Hepatocyte (in vitro differentiated cells): ENCODE data around the gene TMEM114. TPM values are rescaled to one million over a fixed set of nuclear protein-coding genes. Genes with fewer than 3 reads are reported as not detected.
"Not testable (repeated sequence)": the region's sequence is repeated elsewhere in the genome, so short reads cannot be mapped to it uniquely, and the experiment has no call there.

ENCODE experiments used
- DNase-seq: peaks from one replicate; pipeline ENCODE4 v3.0.0-alpha.2; 2016; ENCODE audit warnings: low spot score
- H2AFZ ChIP-seq: fragments of 200-600 bp; sonication (generic); 2 replicates; pipeline ENCODE4 v1.6.0; 2016; ENCODE audit warnings: antibody characterized with exemption, mild to moderate bottlenecking
- H3K27ac ChIP-seq: fragments of 200-600 bp; sonication (generic); 2 replicates; pipeline ENCODE4 v1.5.1; 2016; ENCODE audit warnings: mild to moderate bottlenecking
- H3K27me3 ChIP-seq: fragments of 200-600 bp; sonication (generic); 2 replicates; pipeline ENCODE4 v1.6.1; 2016
- H3K36me3 ChIP-seq: fragments of 200-600 bp; sonication (generic); replicated peaks from 2 replicates; pipeline ENCODE4 v1.5.1; 2016; ENCODE audit warnings: low read depth; ENCODE audit not compliant: insufficient read depth
- H3K4me1 ChIP-seq: fragments of 200-600 bp; sonication (generic); 2 replicates; pipeline ENCODE4 v1.5.1; 2016; ENCODE audit warnings: mild to moderate bottlenecking, moderate library complexity; ENCODE audit not compliant: insufficient read depth
- H3K4me2 ChIP-seq: fragments of 200-600 bp; sonication (generic); 2 replicates; pipeline ENCODE4 v1.6.0; 2016
- H3K4me3 ChIP-seq: fragments of 200-600 bp; sonication (generic); 2 replicates; pipeline ENCODE4 v1.5.1; 2016; ENCODE audit warnings: mild to moderate bottlenecking
- H3K79me2 ChIP-seq: fragments of 200-600 bp; sonication (generic); 2 replicates; pipeline ENCODE4 v1.6.0; 2017; ENCODE audit warnings: mild to moderate bottlenecking
- H3K9me2 ChIP-seq: fragments of 200-600 bp; sonication (generic); replicated peaks from 2 replicates; pipeline ENCODE4 v1.6.0; 2017; ENCODE audit warnings: mild to moderate bottlenecking; ENCODE audit not compliant: insufficient read depth
- H3K9me3 ChIP-seq: fragments of 200-600 bp; sonication (generic); 2 replicates; pipeline ENCODE4 v1.5.1; 2016; ENCODE audit warnings: low read depth, mild to moderate bottlenecking
- H4K20me1 ChIP-seq: fragments of 200-600 bp; sonication (generic); 2 replicates; pipeline ENCODE4 v1.6.0; 2016; ENCODE audit warnings: mild to moderate bottlenecking; ENCODE audit not compliant: insufficient read depth, poor library complexity, severe bottlenecking
- EZH2 ChIP-seq: fragments of 200-600 bp; sonication (generic); IDR thresholded peaks from 2 replicates; pipeline ENCODE4 v1.6.1; 2016; ENCODE audit warnings: antibody characterized with exemption, mild to moderate bottlenecking, borderline replicate concordance
- EZH2phosphoT487 ChIP-seq: fragments of 200-600 bp; sonication (generic); IDR thresholded peaks from one replicate; pipeline ENCODE4 v1.6.1; 2018; ENCODE audit warnings: antibody characterized with exemption, mild to moderate bottlenecking, low read depth, moderate library complexity; ENCODE audit not compliant: unreplicated experiment, severe bottlenecking
- WGBS: methylation state at CpG from one replicate; pipeline ENCODE4 v1.1.6; 2016; ENCODE audit warnings: low lambda C conversion rate; ENCODE audit errors: missing lambda C conversion rate; 5-methylcytosine and 5-hydroxymethylcytosine counted together
- polyA plus RNA-seq: library from polyadenylated mRNA; unstranded; fragments of >200 nt; fragmentation: Nextera tagmentation; extraction: Ambion mirVana; gene quantifications from 2 replicates; pipeline ENCODE4 v1.2.1, GENCODE V29; 2016
- total RNA-seq: library from RNA; depleted of rRNA; stranded (reverse); fragments of >200 nt; gene quantifications from 2 replicates; pipeline ENCODE4 v1.2.3, GENCODE V29; 2014
- TF ChIP-seq, protein P1 (sequence below): fragments of 200-600 bp; sonication (generic); IDR thresholded peaks from 2 replicates; pipeline ENCODE4 v1.5.1; 2016; ENCODE audit warnings: antibody characterized with exemption, mild to moderate bottlenecking; ENCODE audit not compliant: poor library complexity

The TMEM114 gene
- total and polyA plus RNA-seq, 2 experiments from 2014 or later, result not detected

DNA sequence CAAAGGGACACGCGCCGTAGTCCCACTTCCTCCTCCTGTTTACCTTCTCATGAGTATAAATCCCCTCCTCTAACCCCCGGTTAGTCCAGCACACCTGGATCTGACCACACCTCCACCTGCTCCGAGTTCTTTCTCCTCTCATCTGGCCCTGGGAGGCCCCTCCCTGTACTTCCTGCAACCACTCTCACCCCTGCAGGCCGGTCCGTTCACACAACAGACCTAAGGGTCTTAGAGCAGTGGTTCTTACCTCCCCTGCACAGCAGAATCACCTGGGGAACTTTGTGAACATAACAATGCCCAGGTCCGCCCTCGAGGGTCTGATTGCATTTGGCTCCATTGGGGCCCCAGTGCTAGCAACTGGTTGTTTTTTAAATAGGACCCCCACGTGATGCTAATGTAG lies 24.8 kb downstream of the TMEM114 start:
- Histone ChIP-seq H4K20me1 (no peaks in the 10 kb centered on the region), H3K9me2 (no peaks in the 10 kb centered on the region), H3K9me3 (no peaks in the 10 kb centered on the region), H3K79me2 (no peaks in the 10 kb centered on the region), H3K4me3 (no peak overlapping the region), H3K36me3 (no peaks in the 10 kb centered on the region), H3K27ac (no peak overlapping the region), H2AFZ (no peak overlapping the region), H3K27me3 (no peaks in the 10 kb centered on the region), H3K4me2 (no peak overlapping the region), H3K4me1 (no peaks in the 10 kb centered on the region)
- TF ChIP-seq EZH2phosphoT487, result no peak
- TF ChIP-seq, protein P1, sequence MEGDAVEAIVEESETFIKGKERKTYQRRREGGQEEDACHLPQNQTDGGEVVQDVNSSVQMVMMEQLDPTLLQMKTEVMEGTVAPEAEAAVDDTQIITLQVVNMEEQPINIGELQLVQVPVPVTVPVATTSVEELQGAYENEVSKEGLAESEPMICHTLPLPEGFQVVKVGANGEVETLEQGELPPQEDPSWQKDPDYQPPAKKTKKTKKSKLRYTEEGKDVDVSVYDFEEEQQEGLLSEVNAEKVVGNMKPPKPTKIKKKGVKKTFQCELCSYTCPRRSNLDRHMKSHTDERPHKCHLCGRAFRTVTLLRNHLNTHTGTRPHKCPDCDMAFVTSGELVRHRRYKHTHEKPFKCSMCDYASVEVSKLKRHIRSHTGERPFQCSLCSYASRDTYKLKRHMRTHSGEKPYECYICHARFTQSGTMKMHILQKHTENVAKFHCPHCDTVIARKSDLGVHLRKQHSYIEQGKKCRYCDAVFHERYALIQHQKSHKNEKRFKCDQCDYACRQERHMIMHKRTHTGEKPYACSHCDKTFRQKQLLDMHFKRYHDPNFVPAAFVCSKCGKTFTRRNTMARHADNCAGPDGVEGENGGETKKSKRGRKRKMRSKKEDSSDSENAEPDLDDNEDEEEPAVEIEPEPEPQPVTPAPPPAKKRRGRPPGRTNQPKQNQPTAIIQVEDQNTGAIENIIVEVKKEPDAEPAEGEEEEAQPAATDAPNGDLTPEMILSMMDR, result no peak
- TF ChIP-seq EZH2, result no peak
- WGBS, result 10% methylated on average over 10 of the region's 10 CpGs
- no peak for DNase-seq

DNA sequence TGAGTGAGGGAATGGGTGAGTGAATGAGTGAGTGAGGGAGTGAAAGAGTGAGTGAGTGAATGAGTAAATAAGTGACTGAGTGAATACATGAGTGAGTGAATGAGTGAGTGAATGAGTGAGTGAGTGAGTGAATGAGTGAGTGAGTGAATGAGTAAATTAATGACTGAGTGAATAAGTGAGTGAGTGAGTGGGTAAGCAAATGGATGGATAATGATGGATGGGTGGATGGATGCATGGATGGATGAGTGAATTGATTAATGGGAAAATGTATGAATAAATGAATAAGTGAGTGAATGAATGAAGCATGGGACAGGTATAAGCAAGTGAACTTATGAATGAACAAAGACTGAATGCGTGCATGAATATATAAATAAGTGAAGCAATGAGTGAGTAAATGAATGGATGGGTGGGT lies 25.4 kb downstream of the TMEM114 start:
- TF ChIP-seq, protein P1, result no peak
- no peak for TF ChIP-seq EZH2
- no peak for TF ChIP-seq EZH2phosphoT487
- 89% methylated on average over 1 of the region's 1 CpG for WGBS
- no peak for DNase-seq
- Histone ChIP-seq H2AFZ (no peak overlapping the region), H3K27ac (no peak overlapping the region), H3K79me2 (no peaks in the 10 kb centered on the region), H3K27me3 (no peaks in the 10 kb centered on the region), H3K4me2 (no peak overlapping the region), H3K4me1 (no peaks in the 10 kb centered on the region), H3K4me3 (no peak overlapping the region), H4K20me1 (no peaks in the 10 kb centered on the region), H3K9me2 (no peaks in the 10 kb centered on the region), H3K36me3 (no peaks in the 10 kb centered on the region), H3K9me3 (no peaks in the 10 kb centered on the region)

DNA sequence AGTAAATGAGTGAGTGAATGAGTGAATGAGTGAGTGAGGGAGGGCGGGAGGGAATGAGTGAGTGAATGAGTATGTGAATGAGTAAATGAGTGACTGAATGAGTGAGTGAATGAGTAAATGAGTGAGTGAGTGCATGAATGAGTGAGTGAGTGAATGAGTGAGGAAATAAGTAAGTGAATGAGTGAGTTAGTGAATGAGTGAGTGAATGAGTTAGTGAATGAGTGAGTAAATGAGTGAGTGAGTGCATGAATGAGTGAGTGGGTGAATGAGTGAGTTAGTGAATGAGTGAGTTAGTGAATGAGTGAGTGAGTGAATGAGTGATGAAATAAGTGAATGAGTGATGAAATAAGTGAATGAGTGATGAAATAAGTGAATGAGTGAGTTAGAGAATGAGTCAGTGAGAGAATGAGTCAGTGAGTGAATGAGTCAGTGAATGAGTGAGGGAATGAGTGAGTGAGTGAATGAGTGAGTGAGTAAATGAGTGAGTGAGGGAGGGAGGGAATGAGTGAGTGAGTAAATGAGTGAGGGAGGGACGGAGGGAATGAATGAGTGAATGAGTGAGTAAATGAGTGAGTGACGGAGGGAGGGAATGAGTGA lies 26.3 kb downstream of the TMEM114 start:
- no CpG with 5 or more reads among the region's 3 CpGs for WGBS
- H3K4me2 ChIP-seq, H3K27me3 ChIP-seq, H3K79me2 ChIP-seq, H3K9me2 ChIP-seq, H4K20me1 ChIP-seq, H3K4me1 ChIP-seq, H3K9me3 ChIP-seq, H2AFZ ChIP-seq, H3K36me3 ChIP-seq, DNase-seq, H3K4me3 ChIP-seq, H3K27ac ChIP-seq: not testable (repeated sequence)

DNA sequence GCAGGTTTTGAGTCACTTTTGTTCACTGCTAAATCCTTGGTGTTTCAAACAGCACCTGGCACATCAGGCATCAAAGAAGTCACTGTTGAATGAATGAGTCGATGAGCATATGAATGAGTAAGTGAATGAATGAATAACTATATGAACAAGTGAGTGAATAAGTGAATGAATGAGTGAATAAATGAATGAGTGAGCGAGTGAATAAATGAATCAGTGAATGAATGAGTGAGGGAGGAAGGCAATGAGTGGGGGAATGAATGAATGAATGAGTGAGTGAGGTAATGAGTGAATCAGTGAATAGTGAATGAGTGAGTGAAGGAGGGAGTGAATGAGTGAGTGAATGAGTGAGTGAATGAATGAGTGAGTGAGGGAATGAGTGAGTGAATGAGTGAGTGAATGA lies 28.8 kb downstream of the TMEM114 start:
- Histone ChIP-seq H3K9me3 (no peaks in the 10 kb centered on the region), H2AFZ (no peak overlapping the region), H3K9me2 (no peaks in the 10 kb centered on the region), H3K27ac (no peak overlapping the region), H4K20me1 (no peaks in the 10 kb centered on the region), H3K4me1 (no peaks in the 10 kb centered on the region), H3K4me2 (no peak overlapping the region), H3K36me3 (no peaks in the 10 kb centered on the region), H3K27me3 (no peaks in the 10 kb centered on the region), H3K79me2 (no peaks in the 10 kb centered on the region), H3K4me3 (no peak overlapping the region)
- 82% methylated on average over 2 of the region's 2 CpGs for WGBS
- no peak for DNase-seq
- TF ChIP-seq EZH2phosphoT487, result no peak
- TF ChIP-seq, protein P1, result no peak
- no peak for TF ChIP-seq EZH2
